A549 (cell line): Measurements from ENCODE around the gene SEC16A. TPM values are rescaled to one million over a fixed set of nuclear protein-coding genes. Genes with fewer than 3 reads are reported as not detected.

ENCODE experiments used
- ATAC-seq, 2 experiments: fragments of 200-7000 bp in 1 of 2; fragments of >200 bp in 1 of 2; cut with Nextera tagmentation in 1 of 2; cut with Tn5 transposase in 1 of 2; 3 replicates each; pipeline versions ENCODE4 v1.8.0 to v1.9.1; 2018 to 2020; ENCODE audit warnings: mild to moderate bottlenecking in 1 of 2, moderate library complexity in 1 of 2
- CTCF ChIA-PET: fragments of 300-600 bp; sonication (Branson Sonifier 250); formaldehyde crosslinking; extraction: SDS; loops from one replicate; lab custom pipeline; 2021; ENCODE audit warnings: antibody characterized with exemption, inconsistent platforms; lab: Yijun Ruan, JAX
- POLR2A ChIA-PET: fragments of 350-600 bp; formaldehyde crosslinking; extraction: SDS; loops from one replicate; lab custom pipeline; 2021; ENCODE audit warnings: antibody characterized with exemption, inconsistent platforms; lab: Yijun Ruan, JAX
- DNase-seq, 2 experiments: peaks; one replicate each; pipeline versions ENCODE4 v3.0.0 to v3.0.0-alpha.2; 2011 to 2016; ENCODE audit warnings: low read depth in 1 of 2, low spot score in 1 of 2
- FAIRE-seq: peaks from 2 replicates; lab custom pipeline; 2011; peaks lifted over from hg19 to GRCh38; lab: Jason Lieb, UNC
- H3K27ac ChIP-seq, 2 experiments: fragments of >200 bp; sonication (Bioruptor Twin); formaldehyde crosslinking; 3 replicates each; pipeline ENCODE4 v1.5.1; 2016 to 2017
- H3K4me1 ChIP-seq: fragments of >200 bp; sonication (Bioruptor Twin); formaldehyde crosslinking; 3 replicates; pipeline ENCODE4 v1.6.1; 2016
- H3K4me2 ChIP-seq: fragments of >200 bp; sonication (Bioruptor Twin); formaldehyde crosslinking; 3 replicates; pipeline ENCODE4 v1.6.1; 2016
- H3K4me3 ChIP-seq: fragments of >200 bp; sonication (Bioruptor Twin); formaldehyde crosslinking; 3 replicates; pipeline ENCODE4 v1.5.1; 2016
- H3K9me3 ChIP-seq: fragments of >200 bp; sonication (Bioruptor Twin); formaldehyde crosslinking; 3 replicates; pipeline ENCODE4 v1.6.1; 2016
- CBX8 ChIP-seq: fragments of 200-600 bp; sonication (generic); IDR thresholded peaks from 2 replicates; pipeline ENCODE4 v1.6.1; 2016
- CHD4 ChIP-seq: fragments of 200-600 bp; sonication (generic); IDR thresholded peaks from 2 replicates; pipeline ENCODE4 v1.6.1; 2016; ENCODE audit warnings: antibody characterized with exemption, mild to moderate bottlenecking, borderline replicate concordance
- E2F6 ChIP-seq: IDR thresholded peaks from 2 replicates; pipeline ENCODE4 v1.6.1; 2012; ENCODE audit warnings: low read depth, borderline replicate concordance
- ELK1 ChIP-seq: fragments of 150-350 bp; IDR thresholded peaks from 2 replicates; pipeline ENCODE4 v1.6.1; 2014; ENCODE audit warnings: low read depth, mild to moderate bottlenecking, low read length
- HES2 ChIP-seq: fragments of >200 bp; sonication (Bioruptor Twin); formaldehyde crosslinking; IDR thresholded peaks from 2 replicates; pipeline ENCODE4 v1.6.1; 2016
- HEYL ChIP-seq: fragments of 250-450 bp; sonication (Bioruptor Pico); IDR thresholded peaks from 2 replicates; pipeline ENCODE4 v1.8.0; 2021; ENCODE audit warnings: mild to moderate bottlenecking, moderate library complexity
- HMGXB4 ChIP-seq: fragments of 250-450 bp; sonication (Bioruptor Pico); IDR thresholded peaks from 2 replicates; pipeline ENCODE4 v1.5.0; 2021; ENCODE audit warnings: mild to moderate bottlenecking, moderate library complexity, borderline replicate concordance
- HOXA7 ChIP-seq: fragments of 250-450 bp; sonication (Bioruptor Pico); IDR thresholded peaks from 2 replicates; pipeline ENCODE4 v1.5.0; 2020; ENCODE audit warnings: mild to moderate bottlenecking, moderate library complexity
- JUNB ChIP-seq: fragments of >200 bp; sonication (Bioruptor Twin); formaldehyde crosslinking; IDR thresholded peaks from 2 replicates; pipeline ENCODE4 v1.6.1; 2016
- MAFK ChIP-seq: fragments of 450-650 bp; IDR thresholded peaks from 2 replicates; pipeline ENCODE4 v1.6.1; 2014; ENCODE audit not compliant: partially characterized antibody
- RCOR1 ChIP-seq: fragments of 150-350 bp; IDR thresholded peaks from 2 replicates; pipeline ENCODE4 v1.6.1; 2014; ENCODE audit warnings: antibody characterized with exemption, low read length, low read depth
- RFX5 ChIP-seq: fragments of 450-650 bp; IDR thresholded peaks from 2 replicates; pipeline ENCODE4 v1.7.1; 2014; ENCODE audit warnings: antibody characterized with exemption, mild to moderate bottlenecking, moderate library complexity
- SMC3 ChIP-seq: fragments of >200 bp; sonication (Bioruptor Twin); formaldehyde crosslinking; IDR thresholded peaks from 3 replicates; pipeline ENCODE4 v1.6.1; 2018; ENCODE audit warnings: inconsistent platforms
- ZFP36 ChIP-seq: fragments of 450-650 bp; IDR thresholded peaks from 2 replicates; pipeline ENCODE4 v1.6.1; 2014; ENCODE audit warnings: borderline replicate concordance; ENCODE audit not compliant: partially characterized antibody
- ZSCAN20 ChIP-seq: fragments of 250-450 bp; sonication (Bioruptor Pico); IDR thresholded peaks from 2 replicates; pipeline ENCODE4 v1.8.0; 2022; ENCODE audit warnings: mild to moderate bottlenecking, moderate library complexity
- WGBS: methylation state at CpG from one replicate; pipeline ENCODE4 v1.1.6; 2017; ENCODE audit errors: missing lambda C conversion rate; 5-methylcytosine and 5-hydroxymethylcytosine counted together
- polyA plus RNA-seq, 4 experiments: library from polyadenylated mRNA; depleted of rRNA in 3 of 4; stranded (reverse); fragments of >200 nt; fragmentation: RNase III in 1 of 4; extraction: RNeasy Plus Mini Kit Qiagen cat#74134 plus additional on column Dnase treatment in 1 of 4; gene quantifications; 2 replicates in 3 of 4; 3 replicates in 1 of 4; pipeline ENCODE4 v1.2.3, GENCODE V29; 2011 to 2017

Gene SEC16A
- polyA plus RNA-seq, 2 of the 4 experiments (the other 2 are of a cell fraction), result 24.2 to 38.0 TPM

- Histone ChIP-seq H3K4me2 (no peak overlapping the region), H3K27ac (no peak overlapping the region), H3K4me3 (no peak overlapping the region), H3K9me3 (no peaks in the 10 kb centered on the region), H3K4me1 (peaks cover 5% of the 10 kb centered on the region; the same call in 1 of the 3 replicates)
- ATAC-seq (no peak), FAIRE-seq (no peak), DNase-seq (no peak)
- ChIA-PET POLR2A (no interaction called here), CTCF (interaction anchor here (0.6 to 10.2 kb wide), 3 partner anchors 15 to 124 kb away, joined by 3 to 128 read pairs (median 68); no protein-coding TSS in a partner anchor)
- no peak for TF ChIP-seq JUNB
- TF ChIP-seq ELK1, result no peak
- no peak for TF ChIP-seq ZSCAN20 (CRISPR knock-in tag)
- no peak for TF ChIP-seq CHD4
- WGBS, result 95% methylated on average over 14 of the region's 38 CpGs
These were observed 19.4 kb upstream of the SEC16A start for GRCh38 chr9:136502196-136502595.

GRCh38 chr9:136501686-136502085, 18.8 kb upstream of the SEC16A start:
- Histone ChIP-seq H3K9me3 (no peaks in the 10 kb centered on the region), H3K27ac (no peak overlapping the region), H3K4me3 (no peak overlapping the region), H3K4me1 (peaks cover 5% of the 10 kb centered on the region; the same call in 1 of the 3 replicates), H3K4me2 (no peak overlapping the region)
- WGBS, result 91% methylated on average over 18 of the region's 23 CpGs
- no peak for ATAC-seq
- TF ChIP-seq MAFK (no peak), SMC3 (no peak), HMGXB4 (CRISPR knock-in tag) (no peak)
- no peak for FAIRE-seq
- POLR2A ChIA-PET, result no interaction called here
- DNase-seq, result no peak
- CTCF ChIA-PET, result interaction anchor here (1.3 to 10.2 kb wide), 3 partner anchors 7 to 125 kb away, joined by 3 to 128 read pairs (median 68); no protein-coding TSS in a partner anchor

GRCh38 chr9:136499935-136500910, 17.4 kb upstream of the SEC16A start:
- no peak for FAIRE-seq
- CTCF ChIA-PET, result interaction anchor here (1.0 to 10.2 kb wide), 5 partner anchors 9 to 131 kb away, joined by 3 to 128 read pairs (median 5); no protein-coding TSS in a partner anchor
- DNase-seq, result no peak

More at GRCh38 chr9:136499935-136500910, 17.4 kb upstream of the SEC16A start:
- TF ChIP-seq E2F6 (no peak), HOXA7 (CRISPR knock-in tag) (no peak), HES2 (no peak), ZFP36 (no peak), RFX5 (no peak), RCOR1 (no peak), SMC3 (no peak), HEYL (CRISPR knock-in tag) (no peak), MAFK (no peak), CBX8 (no peak)
- Histone ChIP-seq H3K4me1 (peaks cover 5% of the 10 kb centered on the region; the same call in 1 of the 3 replicates), H3K9me3 (no peaks in the 10 kb centered on the region), H3K4me2 (no peak overlapping the region), H3K4me3 (no peak overlapping the region), H3K27ac (no peak overlapping the region)
- ATAC-seq, result no peak
- 95% methylated on average over 35 of the region's 50 CpGs for WGBS
- POLR2A ChIA-PET, result no interaction called here
